IPS-18c (cell line): ENCODE measurements around the gene CDK13.

Experiments
- H3K4me3 ChIP-seq: 2 replicates; pipeline ENCODE4 v1.7.0; 2013; ENCODE audit warnings: low read depth, mild to moderate bottlenecking, low read length, moderate library complexity; ENCODE audit not compliant: insufficient read depth
- H3K9me3 ChIP-seq: one replicate; pipeline ENCODE4 v1.6.1; 2013; ENCODE audit warnings: mild to moderate bottlenecking, low read length, moderate library complexity; ENCODE audit not compliant: control insufficient read depth, insufficient read depth

The CDK13 gene

GRCh38 chr7:39942883-39943282 lies 7.2 kb upstream of the CDK13 start:
- no peak overlapping the region for H3K4me3 ChIP-seq
- peaks cover 2% of the 10 kb centered on the region for H3K9me3 ChIP-seq

DNA sequence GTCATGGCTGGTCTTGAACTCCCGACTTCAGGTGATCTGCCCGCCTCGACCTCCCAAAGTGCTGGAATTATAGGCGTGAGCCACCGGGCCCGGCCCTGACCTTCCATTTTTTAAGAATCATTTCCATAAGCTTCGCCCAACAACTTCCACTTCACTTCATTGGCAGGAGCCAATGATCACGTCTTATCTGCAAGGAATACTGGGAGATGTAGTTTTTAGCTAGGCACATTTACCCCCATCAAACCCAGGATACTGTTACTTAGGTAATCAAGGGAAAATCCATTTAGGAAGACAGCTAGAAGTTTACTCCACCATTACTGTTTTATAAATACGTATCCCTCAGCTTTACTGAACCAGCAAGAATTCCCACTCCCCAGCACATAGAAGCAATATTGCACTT lies 3.4 kb upstream of the CDK13 start:
- H3K4me3 ChIP-seq, result no peak overlapping the region
- H3K9me3 ChIP-seq, result peaks cover 2% of the 10 kb centered on the region

DNA sequence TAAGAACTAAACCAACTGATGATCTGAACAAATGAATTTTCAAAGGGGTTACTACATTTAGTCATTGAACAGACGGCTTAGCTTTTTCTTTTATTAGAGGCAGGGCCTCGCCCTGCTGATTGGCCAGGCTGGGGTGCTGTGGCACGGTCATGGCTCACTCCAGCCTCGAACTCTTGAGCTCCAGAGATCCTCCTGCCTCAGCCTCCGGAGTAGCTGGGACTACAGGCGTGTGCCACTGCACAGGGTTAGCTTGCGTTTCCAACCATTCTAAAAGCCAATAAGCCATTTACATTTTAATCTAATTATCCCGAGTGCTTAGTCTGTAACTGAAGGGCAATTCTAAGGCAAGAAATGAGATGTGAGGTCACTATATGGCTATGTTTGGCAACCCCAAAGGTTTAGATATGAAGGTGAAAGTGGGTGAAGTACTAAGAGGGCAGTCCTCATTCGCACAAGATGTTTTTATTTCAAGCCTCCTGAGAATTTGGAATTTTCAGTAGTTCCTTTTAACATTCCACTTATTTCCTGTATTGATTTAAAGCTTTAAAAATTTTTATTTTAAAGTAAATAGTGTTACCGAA lies 1.6 kb upstream of the CDK13 start:
- peak overlapping the region; percentile 99 for H3K4me3 ChIP-seq
- peaks cover 2% of the 10 kb centered on the region for H3K9me3 ChIP-seq

GRCh38 chr7:39948956-39949928 lies 814 bp upstream of the CDK13 start:
- H3K9me3 ChIP-seq, result no peaks in the 10 kb centered on the region
- peak overlapping the region; percentile 99 for H3K4me3 ChIP-seq

GRCh38 chr7:39950473-39951225 lies 593 bp downstream of the CDK13 start:
- Histone ChIP-seq H3K9me3 (no peaks in the 10 kb centered on the region), H3K4me3 (peak overlapping the region; percentile 99)

DNA sequence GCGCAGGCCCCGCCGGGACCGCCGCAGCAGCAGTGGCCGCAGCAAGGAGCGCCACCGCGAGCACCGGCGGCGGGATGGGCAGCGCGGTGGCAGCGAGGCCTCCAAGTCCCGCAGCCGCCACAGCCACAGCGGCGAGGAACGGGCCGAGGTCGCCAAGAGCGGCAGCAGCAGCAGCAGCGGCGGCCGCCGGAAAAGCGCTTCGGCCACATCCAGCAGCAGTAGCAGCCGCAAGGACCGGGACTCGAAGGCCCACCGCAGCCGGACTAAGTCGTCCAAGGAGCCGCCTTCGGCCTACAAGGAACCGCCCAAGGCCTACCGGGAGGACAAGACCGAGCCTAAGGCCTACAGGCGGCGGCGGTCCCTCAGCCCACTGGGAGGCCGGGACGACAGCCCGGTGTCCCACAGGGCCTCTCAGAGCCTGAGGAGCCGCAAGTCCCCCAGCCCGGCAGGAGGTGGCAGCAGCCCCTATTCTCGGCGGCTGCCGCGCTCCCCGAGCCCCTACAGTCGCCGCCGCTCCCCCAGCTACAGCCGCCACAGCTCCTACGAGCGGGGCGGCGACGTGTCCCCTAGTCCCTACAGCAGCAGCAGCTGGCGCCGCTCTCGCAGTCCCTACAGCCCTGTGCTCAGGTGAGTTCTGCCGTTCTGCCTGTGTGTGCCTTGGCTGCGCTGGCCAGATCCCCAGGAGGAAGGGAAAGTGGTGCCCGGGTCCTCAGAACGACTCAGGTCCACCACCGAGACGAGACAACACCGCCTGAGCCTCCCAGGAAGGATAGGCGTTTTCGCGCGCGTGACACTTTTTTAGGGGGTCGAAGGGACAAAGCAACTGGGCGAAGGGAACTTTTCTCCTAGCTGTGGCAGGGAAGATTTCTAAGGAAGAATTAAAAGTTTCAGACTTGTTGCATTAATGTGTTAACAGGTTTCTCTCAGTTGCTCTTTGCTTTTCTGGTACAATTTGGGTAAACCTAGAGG lies 1.5 kb downstream of the CDK13 start:
- no peaks in the 10 kb centered on the region for H3K9me3 ChIP-seq
- peak overlapping the region; percentile 99 for H3K4me3 ChIP-seq

DNA sequence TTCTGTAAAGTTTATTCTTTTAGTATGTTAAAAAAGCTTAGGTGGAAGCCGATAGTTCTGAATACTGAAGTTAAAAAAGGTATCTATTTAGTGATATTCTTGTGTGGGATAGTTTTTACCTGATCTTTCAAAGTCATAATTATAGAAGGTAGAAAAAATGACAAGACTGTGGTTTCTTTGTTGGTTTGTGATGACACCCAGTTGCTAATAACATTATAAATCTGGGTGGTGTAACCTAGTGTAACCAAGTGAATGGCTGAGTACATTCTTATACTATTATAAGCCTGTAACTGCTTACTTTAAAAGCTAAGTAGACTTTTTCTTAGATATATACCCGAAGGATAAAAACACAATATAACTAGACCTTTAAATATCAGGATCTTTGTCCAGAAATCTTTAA lies 2.3 kb downstream of the CDK13 start:
- no peaks in the 10 kb centered on the region for H3K9me3 ChIP-seq
- H3K4me3 ChIP-seq, result peak overlapping the region; percentile 99

GRCh38 chr7:39952803-39953202 lies 2.7 kb downstream of the CDK13 start:
- no peaks in the 10 kb centered on the region for H3K9me3 ChIP-seq
- 0 out of 2 replicates have a peak overlapping the region, but pooled peaks have one; percentile 26 for H3K4me3 ChIP-seq

GRCh38 chr7:39954694-39955093 lies 4.6 kb downstream of the CDK13 start:
- H3K4me3 ChIP-seq, result no peak overlapping the region
- no peaks in the 10 kb centered on the region for H3K9me3 ChIP-seq

DNA sequence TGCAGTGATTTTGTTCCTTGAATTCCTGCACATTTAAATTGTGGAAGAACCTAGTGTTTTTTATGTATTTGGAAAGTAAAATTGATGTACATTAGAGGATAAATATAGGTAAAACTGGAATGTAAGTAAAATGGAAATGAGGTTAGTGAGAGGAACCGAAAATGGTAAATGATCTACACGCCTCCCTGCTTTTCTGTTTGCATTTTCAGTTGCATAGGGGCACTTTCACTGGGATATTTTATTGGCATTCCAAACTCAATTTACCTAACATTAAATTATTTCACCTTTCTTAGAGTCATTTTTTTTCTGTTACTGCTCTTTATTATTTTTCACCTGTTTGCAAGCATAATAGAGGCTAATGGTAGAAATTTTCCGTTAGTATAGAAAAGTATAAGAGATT lies 8.0 kb downstream of the CDK13 start:
- Histone ChIP-seq H3K4me3 (no peak overlapping the region), H3K9me3 (no peaks in the 10 kb centered on the region)

- Histone ChIP-seq H3K9me3 (no peaks in the 10 kb centered on the region), H3K4me3 (no peak overlapping the region)
These were observed 17.5 kb downstream of the CDK13 start for GRCh38 chr7:39967406-39968161.

- H3K9me3 ChIP-seq, result no peaks in the 10 kb centered on the region
- no peak overlapping the region for H3K4me3 ChIP-seq
These were observed 19.4 kb downstream of the CDK13 start for GRCh38 chr7:39969431-39969830.

GRCh38 chr7:39971924-39972323 lies 21.9 kb downstream of the CDK13 start:
- no peak overlapping the region for H3K4me3 ChIP-seq
- no peaks in the 10 kb centered on the region for H3K9me3 ChIP-seq

DNA sequence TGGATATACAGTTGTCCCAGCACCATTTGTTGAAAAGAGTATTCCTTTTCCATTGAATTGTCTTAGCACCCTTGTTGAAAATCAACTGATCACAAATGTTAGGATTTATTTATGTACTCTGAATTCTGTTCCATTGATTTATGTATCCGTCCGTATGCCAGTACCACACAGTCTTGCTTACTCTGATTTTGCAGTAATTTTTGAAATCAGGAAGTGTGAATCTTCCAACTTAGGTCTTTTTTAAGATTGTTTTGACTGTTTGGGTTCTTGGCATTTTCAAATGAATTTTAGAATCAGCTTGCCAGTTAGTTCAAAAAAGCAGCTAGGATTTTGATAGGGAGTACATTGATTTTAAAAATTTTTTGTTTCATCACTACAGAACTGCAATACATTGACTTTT lies 23.7 kb downstream of the CDK13 start:
- Histone ChIP-seq H3K9me3 (no peaks in the 10 kb centered on the region), H3K4me3 (no peak overlapping the region)

- Histone ChIP-seq H3K4me3 (no peak overlapping the region), H3K9me3 (no peaks in the 10 kb centered on the region)
These were observed 28.3 kb downstream of the CDK13 start for GRCh38 chr7:39978230-39978934.
